Subcutaneous abdominal adipose tissue (tissue), 5 donors: ENCODE results near the gene EGR2.
A peak's percentile ranks its signal among the peaks of the same experiment; 100 is the strongest.

ENCODE experiments used
- H3K27ac ChIP-seq: one replicate; pipeline ENCODE4 v1.7.0; 2013; ENCODE audit warnings: low read depth, mild to moderate bottlenecking, inconsistent platforms, low read length, moderate library complexity
- H3K27me3 ChIP-seq, 5 donors: one replicate each; pipeline ENCODE4 v1.7.0; 2013; ENCODE audit warnings: low read length in 5 of 5, inconsistent platforms in 1 of 5; ENCODE audit not compliant: control insufficient read depth in 5 of 5, insufficient read depth in 4 of 5
- H3K36me3 ChIP-seq, 5 donors: one replicate each; pipeline ENCODE4 v1.7.0; 2013; ENCODE audit warnings: low read length in 5 of 5; ENCODE audit not compliant: control insufficient read depth in 5 of 5, insufficient read depth in 5 of 5
- H3K4me1 ChIP-seq, 5 donors: one replicate each; pipeline ENCODE4 v1.7.0; 2013; ENCODE audit warnings: low read length in 5 of 5, mild to moderate bottlenecking in 3 of 5, moderate library complexity in 1 of 5; ENCODE audit not compliant: control insufficient read depth in 5 of 5, insufficient read depth in 5 of 5
- H3K4me3 ChIP-seq, 5 donors: one replicate each; pipeline ENCODE4 v1.7.0; 2013; ENCODE audit warnings: low read length in 5 of 5, low read depth in 1 of 5
- H3K9ac ChIP-seq, 5 donors: one replicate each; pipeline ENCODE4 v1.7.0; 2013; ENCODE audit warnings: low read length in 5 of 5, mild to moderate bottlenecking in 4 of 5, moderate library complexity in 3 of 5
- H3K9me3 ChIP-seq, 5 donors: one replicate each; pipeline ENCODE4 v1.7.0; 2013; ENCODE audit warnings: low read length in 5 of 5; ENCODE audit not compliant: control insufficient read depth in 5 of 5
- donor health status: healthy.
- donor health status: healthy.
- donor health status: healthy.
- donor health status: healthy.
- donor health status: healthy.

EGR2 gene

DNA sequence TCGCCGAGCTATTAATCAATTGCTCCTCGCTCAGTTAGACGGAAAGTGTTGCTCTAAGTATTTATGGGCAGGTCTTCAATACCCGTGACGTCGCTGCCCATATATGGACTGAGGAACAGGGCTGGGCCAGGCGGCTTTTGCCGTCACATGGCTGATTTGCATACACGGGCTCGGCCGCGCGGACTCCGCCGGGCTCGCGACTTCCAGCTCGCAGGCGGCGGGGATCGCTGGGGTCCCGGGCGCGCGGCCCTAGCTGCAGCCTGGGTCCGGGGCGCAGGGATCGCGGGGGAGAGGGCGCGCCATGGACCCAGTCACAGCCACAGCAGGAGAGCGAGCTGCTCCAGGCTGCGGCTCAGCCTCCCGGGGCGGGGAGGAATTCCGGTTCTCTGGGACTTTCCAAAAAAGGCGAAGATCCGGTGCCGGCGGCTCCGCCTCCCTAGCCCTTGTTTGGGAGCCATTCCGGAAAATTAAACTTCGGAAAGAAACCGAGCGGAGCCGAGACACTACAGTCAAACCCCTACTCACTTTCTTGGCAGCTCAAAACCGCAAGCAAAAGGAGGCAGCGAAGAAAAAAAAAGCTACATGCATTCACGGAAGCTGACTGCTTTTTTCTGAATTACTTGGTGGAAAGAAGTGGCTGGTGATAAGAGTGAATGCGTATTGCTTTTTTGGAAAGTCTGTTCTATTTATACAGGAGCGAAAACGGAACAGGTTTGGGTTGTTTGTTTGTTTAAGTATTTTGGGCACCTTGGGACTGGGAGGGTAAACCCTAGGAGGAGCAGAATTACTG, at the start of gene EGR2:
TSS of gene EGR2 (minus strand) at position 36 of the 790 bp plus-strand sequence. CDS start 337 bp downstream, outside the sequence.
- peaks cover 0 to 42% (median 39%) of the 10 kb centered on the region in 5 donors for H3K4me1 ChIP-seq
- peaks cover 10 to 35% (median 33%) of the 10 kb centered on the region in 5 donors for H3K27me3 ChIP-seq
- H3K4me3 ChIP-seq: peak within 1 kb of the TSS; percentile 65 to 93 (median 89)
- H3K36me3 ChIP-seq: no peaks in the 10 kb centered on the region
- H3K27ac ChIP-seq: peak within 1 kb of the TSS; percentile 88
- peak within 1 kb of the TSS; percentile 69 to 88 (median 81) for H3K9ac ChIP-seq
- no peaks in the 10 kb centered on the region for H3K9me3 ChIP-seq

DNA sequence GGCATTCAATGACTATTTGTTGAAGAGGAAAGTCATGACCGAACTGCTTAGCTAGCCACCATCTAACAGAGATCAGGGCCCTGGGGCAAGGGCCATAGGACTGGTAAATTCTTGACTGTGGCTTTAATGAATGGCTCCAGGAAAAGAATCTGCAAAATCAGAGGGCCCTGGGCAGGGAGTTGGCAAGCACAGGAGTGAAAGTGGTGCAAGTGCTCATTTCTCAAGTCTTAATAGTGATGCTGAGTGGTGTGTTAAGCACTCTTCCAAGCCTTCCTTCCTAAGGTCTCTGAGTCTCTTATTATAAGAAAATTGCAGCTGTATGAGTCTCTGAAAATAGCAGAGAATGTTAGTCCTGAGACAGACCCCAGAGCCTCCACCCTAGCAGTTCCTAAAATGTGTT, 46.3 kb upstream of the EGR2 start:
- H3K27ac ChIP-seq: no peak overlapping the region
- H3K27me3 ChIP-seq: no peaks in the 10 kb centered on the region
- no peak overlapping the region for H3K9ac ChIP-seq
- no peaks in the 10 kb centered on the region for H3K9me3 ChIP-seq
- peaks cover 0 to 11% (median 8%) of the 10 kb centered on the region in 5 donors for H3K4me1 ChIP-seq
- H3K36me3 ChIP-seq: no peaks in the 10 kb centered on the region
- H3K4me3 ChIP-seq: no peak overlapping the region

DNA sequence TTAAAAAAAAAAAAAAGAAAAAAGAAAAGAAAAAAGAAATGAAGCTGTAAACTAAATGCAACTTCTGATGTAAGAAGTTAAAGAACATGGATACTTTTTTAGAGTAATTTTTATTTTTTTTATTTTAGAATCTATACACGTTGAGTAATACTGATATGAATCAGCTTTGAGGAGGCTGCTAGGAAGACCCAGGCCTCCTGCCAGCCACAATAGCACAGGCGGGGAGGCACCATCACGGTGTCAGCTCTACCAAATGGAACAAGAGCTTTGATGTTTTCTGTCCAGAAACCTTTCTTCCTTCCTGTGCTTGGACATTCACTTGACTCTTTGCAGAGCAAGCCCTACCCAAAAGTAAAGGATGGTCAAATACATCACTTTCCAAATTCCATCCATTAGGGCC, 45.3 kb upstream of the EGR2 start:
- Histone ChIP-seq H3K4me3 (no peak overlapping the region), H3K4me1 (peaks cover 0 to 10% (median 4%) of the 10 kb centered on the region in 5 donors), H3K36me3 (no peaks in the 10 kb centered on the region), H3K9me3 (no peaks in the 10 kb centered on the region), H3K27ac (no peak overlapping the region), H3K9ac (no peak overlapping the region), H3K27me3 (no peaks in the 10 kb centered on the region)

GRCh38 chr10:62860946-62861345, 44.8 kb upstream of the EGR2 start:
- Histone ChIP-seq H3K27me3 (no peaks in the 10 kb centered on the region), H3K4me1 (peaks cover 0 to 6% (median under 1%) of the 10 kb centered on the region in 5 donors), H3K9me3 (no peaks in the 10 kb centered on the region), H3K9ac (no peak overlapping the region), H3K36me3 (no peaks in the 10 kb centered on the region), H3K27ac (no peak overlapping the region), H3K4me3 (no peak overlapping the region)

DNA sequence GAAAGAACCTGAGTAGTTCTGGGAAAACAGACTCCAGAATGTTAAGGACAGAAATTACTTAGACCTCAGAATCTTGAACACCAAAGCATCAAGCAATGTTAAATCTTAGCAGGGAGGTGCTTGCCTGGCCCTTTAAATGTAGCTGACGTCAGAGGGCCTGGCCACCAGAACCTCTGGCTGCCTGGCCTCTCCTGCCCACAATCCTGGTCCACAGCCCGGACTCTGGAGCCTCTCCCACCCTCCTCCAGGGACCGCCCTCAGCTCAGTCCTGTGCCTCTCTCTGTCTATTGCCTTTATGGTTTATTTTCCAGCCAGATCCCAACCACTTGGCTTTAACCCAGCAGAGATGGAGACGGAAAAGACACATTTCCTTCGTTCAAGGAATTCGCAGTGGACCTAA, 42.2 kb upstream of the EGR2 start:
- Histone ChIP-seq H3K4me1 (peaks cover 0 to 6% (median 0%) of the 10 kb centered on the region in 5 donors), H3K9me3 (no peaks in the 10 kb centered on the region), H3K36me3 (no peaks in the 10 kb centered on the region), H3K27me3 (no peaks in the 10 kb centered on the region), H3K9ac (no peak overlapping the region), H3K4me3 (no peak overlapping the region), H3K27ac (no peak overlapping the region)

- H3K9me3 ChIP-seq: no peaks in the 10 kb centered on the region
- H3K4me1 ChIP-seq: peaks cover 0 to 6% (median 0%) of the 10 kb centered on the region in 5 donors
- H3K27ac ChIP-seq: no peak overlapping the region
- H3K4me3 ChIP-seq: no peak overlapping the region
- no peaks in the 10 kb centered on the region for H3K27me3 ChIP-seq
- no peaks in the 10 kb centered on the region for H3K36me3 ChIP-seq
- no peak overlapping the region for H3K9ac ChIP-seq
Measured at GRCh38 chr10:62856021-62856420, 39.9 kb upstream of the EGR2 start.

DNA sequence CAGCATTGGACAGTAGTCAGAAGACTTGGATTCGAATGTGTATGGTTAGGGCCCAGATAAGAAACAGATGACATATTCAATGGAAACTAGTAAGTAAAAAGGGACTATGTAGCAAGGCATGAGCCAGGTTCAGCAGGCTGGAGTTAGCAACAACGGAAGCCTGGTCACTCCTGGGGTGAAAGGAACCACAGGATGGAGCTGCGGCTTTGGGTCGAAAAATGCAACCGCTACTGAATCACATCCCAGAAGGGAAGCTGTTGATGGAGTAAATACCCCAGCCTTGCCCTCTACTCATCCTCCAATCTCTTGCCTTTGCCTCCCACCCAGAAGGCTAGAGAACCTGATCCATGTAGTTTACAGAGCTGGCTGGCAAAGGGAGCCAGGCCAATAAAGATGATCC, 37.5 kb upstream of the EGR2 start:
- no peaks in the 10 kb centered on the region for H3K9me3 ChIP-seq
- H3K9ac ChIP-seq: no peak overlapping the region
- no peak overlapping the region for H3K27ac ChIP-seq
- H3K4me1 ChIP-seq: peaks cover 0 to 4% (median 0%) of the 10 kb centered on the region in 5 donors
- no peak overlapping the region for H3K4me3 ChIP-seq
- H3K27me3 ChIP-seq: no peaks in the 10 kb centered on the region
- no peaks in the 10 kb centered on the region for H3K36me3 ChIP-seq

DNA sequence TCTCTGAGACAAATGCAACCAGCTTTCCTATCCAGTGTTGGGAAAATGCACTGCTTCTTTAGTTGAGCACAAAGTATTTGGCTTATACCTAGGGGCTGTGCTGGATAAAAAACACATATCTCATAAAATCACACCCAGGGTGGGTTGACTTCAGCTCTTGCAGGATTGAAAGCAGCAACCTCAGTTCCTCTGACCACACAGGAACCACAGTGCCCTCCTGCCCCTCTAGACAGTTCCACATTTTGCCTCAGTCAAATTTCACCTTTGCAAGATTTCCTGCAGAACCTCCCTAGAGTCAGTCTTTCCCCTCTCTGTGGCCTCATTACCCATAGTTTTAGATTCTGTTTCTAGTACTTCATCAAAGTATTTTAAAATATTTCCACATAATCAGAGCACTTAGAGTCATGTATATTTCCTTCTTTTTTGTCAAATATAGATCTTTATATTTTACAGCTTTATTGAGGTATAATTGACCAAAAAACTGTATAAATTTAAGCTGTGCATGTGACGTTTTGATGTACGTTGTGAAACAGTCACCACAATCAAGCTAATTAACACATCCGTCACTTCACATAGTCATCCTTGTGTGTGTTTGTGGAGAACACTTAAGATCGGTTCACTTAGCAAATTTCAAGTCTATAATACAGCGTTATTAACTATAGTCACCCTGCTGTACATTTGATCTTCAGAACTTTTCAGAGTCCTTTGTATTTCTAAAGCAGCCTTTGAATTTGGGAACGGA, 37.0 kb upstream of the EGR2 start:
- Histone ChIP-seq H3K9ac (no peak overlapping the region), H3K27me3 (no peaks in the 10 kb centered on the region), H3K4me1 (no peaks in the 10 kb centered on the region), H3K36me3 (no peaks in the 10 kb centered on the region), H3K9me3 (no peaks in the 10 kb centered on the region), H3K27ac (no peak overlapping the region), H3K4me3 (no peak overlapping the region)

GRCh38 chr10:62851442-62851841, 35.3 kb upstream of the EGR2 start:
- Histone ChIP-seq H3K27me3 (no peaks in the 10 kb centered on the region), H3K27ac (no peak overlapping the region), H3K36me3 (no peaks in the 10 kb centered on the region), H3K9me3 (peaks cover 4 to 11% (median 7%) of the 10 kb centered on the region in 5 donors), H3K4me3 (no peak overlapping the region), H3K9ac (no peak overlapping the region), H3K4me1 (no peaks in the 10 kb centered on the region)

DNA sequence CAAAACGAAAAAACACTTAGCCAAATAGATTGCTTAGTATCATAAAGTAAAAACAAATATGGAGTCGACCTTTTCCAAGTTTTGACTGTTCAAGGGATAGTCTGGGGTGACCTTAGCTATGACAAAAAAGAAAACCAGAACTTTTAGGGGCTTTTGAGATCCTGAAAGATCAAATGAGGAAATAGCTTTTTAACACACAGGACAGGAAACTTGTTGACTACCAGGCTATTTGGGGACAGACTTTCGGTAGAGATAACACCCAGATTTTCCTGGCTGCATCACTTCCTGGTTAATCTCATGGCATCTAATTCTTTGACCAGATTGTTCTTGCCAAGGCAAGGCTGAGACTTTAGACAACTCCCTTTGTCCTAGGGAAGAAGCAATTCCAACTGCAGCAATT, 34.5 kb upstream of the EGR2 start:
- Histone ChIP-seq H3K9ac (no peak overlapping the region), H3K9me3 (peaks cover 4 to 11% (median 7%) of the 10 kb centered on the region in 5 donors), H3K27ac (no peak overlapping the region), H3K36me3 (no peaks in the 10 kb centered on the region), H3K27me3 (no peaks in the 10 kb centered on the region), H3K4me3 (no peak overlapping the region), H3K4me1 (no peaks in the 10 kb centered on the region)
